Measurements from ENCODE around the gene TDRD9.

Gene TDRD9

DNA sequence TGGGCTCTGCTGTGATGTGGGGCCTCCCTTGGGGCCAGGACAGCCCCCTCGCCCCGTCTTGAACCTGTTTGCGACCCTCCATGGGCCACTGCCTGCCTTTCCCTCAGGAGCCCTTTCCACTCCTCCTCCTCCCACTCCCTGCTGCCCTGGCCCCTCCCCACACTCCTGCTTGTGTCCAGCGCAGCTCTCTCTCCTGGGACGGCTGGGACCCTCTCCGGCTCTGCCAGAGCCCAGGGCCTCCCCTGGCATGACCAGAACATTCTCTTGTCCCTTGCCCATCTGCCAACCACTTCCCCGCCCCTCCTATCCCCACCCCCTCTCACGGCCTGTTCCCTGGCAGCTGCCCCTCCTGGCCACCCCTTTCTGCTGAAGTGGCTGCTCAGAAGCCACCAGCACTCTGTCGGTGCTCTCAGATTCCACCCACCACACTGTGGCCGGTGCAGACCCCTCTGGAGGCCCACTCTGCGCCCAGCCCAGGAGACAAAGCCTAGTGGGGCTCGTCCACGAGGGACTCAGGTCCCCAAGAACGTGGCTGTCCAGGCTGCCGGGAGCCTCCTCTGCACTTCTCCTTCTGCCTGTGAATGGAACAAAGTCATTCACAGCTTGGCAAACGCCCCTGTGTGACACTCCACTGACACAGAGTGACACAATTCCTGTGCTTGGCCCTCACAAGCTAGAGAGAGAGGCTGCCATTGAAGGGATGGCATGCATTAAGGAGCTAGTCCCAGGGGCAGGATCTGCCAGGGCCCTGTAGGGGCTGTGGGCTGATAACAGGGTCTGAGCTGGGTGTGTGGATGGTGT lies 158.6 kb downstream of the TDRD9 start:
- no peak for TF ChIP-seq CTCF (IDR thresholded peaks at IDR 0.05; ENCODE audit: low read depth, low read length)
- H3K9me3 ChIP-seq (ENCODE audit: severe bottlenecking) = peaks cover 3% of the 10 kb centered on the region
- H3K36me3 ChIP-seq = no peaks in the 10 kb centered on the region
- no peaks in the 10 kb centered on the region for H3K27me3 ChIP-seq (ENCODE audit: insufficient read depth, low read depth, severe bottlenecking)
- H3K27ac ChIP-seq = no peak overlapping the region
- H3K4me3 ChIP-seq (ENCODE audit: low read depth, low read length) = no peak overlapping the region
- no peak for DNase-seq

GRCh38 chr14:104087505-104087904 lies 159.2 kb downstream of the TDRD9 start:
- TF ChIP-seq CTCF (IDR thresholded peaks at IDR 0.05; ENCODE audit: low read depth, low read length) = no peak
- H3K4me3 ChIP-seq (ENCODE audit: low read depth, low read length) = no peak overlapping the region
- H3K27ac ChIP-seq = no peak overlapping the region
- H3K36me3 ChIP-seq = no peaks in the 10 kb centered on the region
- no peak for DNase-seq
- H3K9me3 ChIP-seq (ENCODE audit: severe bottlenecking) = peaks cover 3% of the 10 kb centered on the region
- no peaks in the 10 kb centered on the region for H3K27me3 ChIP-seq (ENCODE audit: insufficient read depth, low read depth, severe bottlenecking)

- TF ChIP-seq CTCF (IDR thresholded peaks at IDR 0.05; ENCODE audit: low read depth, low read length) = no peak
- H3K36me3 ChIP-seq = no peaks in the 10 kb centered on the region
Observed at GRCh38 chr14:104087981-104088850, 160.0 kb downstream of the TDRD9 start.

DNA sequence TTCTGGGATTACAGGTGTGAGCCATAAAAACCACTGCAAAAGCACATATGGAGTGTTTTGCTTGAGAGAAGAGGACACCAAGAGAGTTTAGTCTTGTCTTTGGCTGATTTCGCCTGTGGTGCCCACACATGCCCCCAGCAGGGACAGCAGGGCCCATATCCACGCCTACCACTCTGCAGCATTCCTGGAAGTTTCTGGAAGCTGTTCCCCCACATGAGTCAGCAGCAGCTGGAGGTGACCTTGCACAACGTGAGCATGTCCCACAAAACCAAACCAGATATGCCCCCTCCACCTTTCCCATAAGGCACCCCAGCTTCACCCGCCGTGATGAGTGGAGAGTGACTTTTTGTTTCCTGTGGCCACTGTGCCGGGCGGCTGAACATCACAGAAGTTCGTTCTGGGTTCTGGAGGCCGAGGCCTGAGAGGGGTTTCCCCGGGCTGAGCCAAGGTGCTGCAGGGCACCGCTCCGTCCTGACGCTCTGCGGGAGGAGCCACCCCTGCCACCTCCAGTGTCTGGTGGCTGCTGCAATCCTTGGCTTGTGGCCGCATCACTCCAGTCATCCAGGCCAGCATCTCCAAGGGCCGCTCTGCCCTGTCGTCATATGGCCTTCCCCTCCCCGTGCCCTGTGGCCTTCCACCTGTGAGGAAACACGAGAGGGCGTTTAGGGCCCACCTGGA lies 162.0 kb downstream of the TDRD9 start:
- H3K36me3 ChIP-seq = no peaks in the 10 kb centered on the region
- no peaks in the 10 kb centered on the region for H3K27me3 ChIP-seq (ENCODE audit: insufficient read depth, low read depth, severe bottlenecking)
- no peak overlapping the region for H3K4me3 ChIP-seq (ENCODE audit: low read depth, low read length)
- no peak for DNase-seq
- TF ChIP-seq CTCF (IDR thresholded peaks at IDR 0.05; ENCODE audit: low read depth, low read length) = no peak
- H3K27ac ChIP-seq = no peak overlapping the region
- H3K9me3 ChIP-seq (ENCODE audit: severe bottlenecking) = peaks cover 3% of the 10 kb centered on the region

More at GRCh38 chr14:104087981-104088850, 160.0 kb downstream of the TDRD9 start:
- no peak overlapping the region for H3K27ac ChIP-seq
- H3K4me3 ChIP-seq (ENCODE audit: low read depth, low read length) = no peak overlapping the region
- no peak for DNase-seq
- no peaks in the 10 kb centered on the region for H3K27me3 ChIP-seq (ENCODE audit: insufficient read depth, low read depth, severe bottlenecking)
- peaks cover 3% of the 10 kb centered on the region for H3K9me3 ChIP-seq (ENCODE audit: severe bottlenecking)

DNA sequence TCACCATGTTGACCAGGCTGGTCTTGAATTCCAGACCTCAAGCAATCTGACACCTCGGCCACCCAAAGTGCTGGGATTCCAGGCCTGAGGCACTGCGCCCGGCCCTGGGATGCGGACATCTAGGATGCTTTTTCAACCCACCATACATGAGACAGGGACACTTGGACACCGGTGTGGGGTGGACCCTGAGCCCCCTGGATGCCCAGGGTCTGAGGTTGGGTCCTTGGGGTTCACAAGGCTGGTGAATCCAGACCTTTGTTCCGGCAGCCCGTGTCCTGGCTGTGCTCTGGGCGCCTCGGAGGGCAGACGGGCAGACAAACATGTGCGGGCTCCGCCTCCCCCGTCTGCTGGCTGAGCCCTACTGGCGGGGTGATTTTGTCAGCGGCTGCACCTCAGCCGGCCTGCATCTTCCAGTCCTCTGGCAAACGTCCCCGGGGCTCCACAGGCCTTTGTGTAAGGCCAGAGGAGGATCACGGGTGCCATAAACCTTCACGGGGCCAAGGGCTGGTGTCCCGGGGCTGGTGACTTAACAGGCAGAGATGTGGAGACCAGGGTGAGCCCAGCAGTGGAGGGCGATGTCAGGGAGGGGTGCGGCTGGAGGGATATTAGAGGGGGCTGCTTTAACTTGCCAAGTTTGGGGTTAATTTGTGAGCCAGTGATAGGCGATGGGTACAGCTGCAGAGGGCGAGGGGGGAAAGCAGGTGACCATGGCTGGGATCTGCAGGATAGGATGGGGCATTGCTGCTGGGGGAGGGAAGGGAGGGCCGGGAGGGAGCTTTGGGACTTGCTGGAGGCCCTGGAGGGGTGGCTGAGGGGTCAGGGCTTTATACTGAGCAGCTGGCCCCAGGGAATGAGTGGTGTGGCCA lies 163.0 kb downstream of the TDRD9 start:
- Histone ChIP-seq H3K36me3 (no peaks in the 10 kb centered on the region), H3K27ac (no peak overlapping the region), H3K27me3 (ENCODE audit: insufficient read depth, low read depth, severe bottlenecking) (no peaks in the 10 kb centered on the region), H3K9me3 (ENCODE audit: severe bottlenecking) (peaks cover 3% of the 10 kb centered on the region), H3K4me3 (ENCODE audit: low read depth, low read length) (no peak overlapping the region)
- no peak for TF ChIP-seq CTCF (IDR thresholded peaks at IDR 0.05; ENCODE audit: low read depth, low read length)
- no peak for DNase-seq

Data from WERI-Rb-1 (cell line).